ENCODE data around the gene PRLR. TPM values are rescaled to one million over a fixed set of nuclear protein-coding genes. Genes with fewer than 3 reads are reported as not detected.

The PRLR gene
- total RNA-seq, 1 experiment from 2014 or later = 2.5 TPM

GRCh38 chr5:35052838-35053237, 177.4 kb downstream of the PRLR start:
- Histone ChIP-seq H3K27ac (ENCODE audit: insufficient read length, low read depth, low read length) (no peak overlapping the region), H3K79me1 (ENCODE audit: insufficient read depth, low read depth, low read length, poor library complexity, severe bottlenecking) (no peaks in the 10 kb centered on the region), H3K18ac (ENCODE audit: insufficient read length, low read depth, low read length) (no peak overlapping the region), H3K9me3 (ENCODE audit: control insufficient read depth, low read depth, low read length) (no peaks in the 10 kb centered on the region), H2BK15ac (ENCODE audit: low read depth, low read length) (no peak overlapping the region), H3K4ac (ENCODE audit: low read depth, low read length) (no peak overlapping the region), H3K56ac (ENCODE audit: insufficient read length, low read depth, low read length) (no peak overlapping the region), H3K23me2 (ENCODE audit: insufficient read length, low read depth, low read length, poor library complexity, severe bottlenecking) (no peaks in the 10 kb centered on the region), H3K4me2 (ENCODE audit: insufficient read depth, insufficient read length, low read length) (no peak overlapping the region), H2BK5ac (ENCODE audit: insufficient read length, low read length) (no peak overlapping the region), H3K14ac (ENCODE audit: insufficient read depth, low read length) (no peak overlapping the region), H3K23ac (ENCODE audit: insufficient read length, low read depth, low read length) (no peak overlapping the region), H2BK120ac (ENCODE audit: low read depth, low read length, poor library complexity, severe bottlenecking) (no peak overlapping the region), H4K20me1 (ENCODE audit: control insufficient read depth, insufficient read depth, insufficient read length) (no peaks in the 10 kb centered on the region), H2AK5ac (ENCODE audit: insufficient read length, low read length) (no peak overlapping the region), H2AFZ (ENCODE audit: low read length) (no peak overlapping the region), H2BK12ac (ENCODE audit: insufficient read length, low read depth, low read length) (no peak overlapping the region), H3K27me3 (ENCODE audit: insufficient read depth, low read length) (no peaks in the 10 kb centered on the region), H4K91ac (ENCODE audit: insufficient read length, low read depth, low read length) (no peak overlapping the region), H3T11ph (ENCODE audit: low read length) (no peak overlapping the region), H4K5ac (ENCODE audit: insufficient read length, low read depth, low read length) (no peak overlapping the region), H3K9ac (ENCODE audit: extremely low read depth, insufficient read length, low read length) (no peak overlapping the region), H3K4me1 (ENCODE audit: insufficient read depth, low read length) (peaks cover 3% of the 10 kb centered on the region; the same call in 1 of the 2 replicates), H3K79me2 (ENCODE audit: insufficient read depth, low read length) (no peaks in the 10 kb centered on the region), H2BK20ac (ENCODE audit: low read depth, low read length, poor library complexity, severe bottlenecking) (no peak overlapping the region), H4K8ac (replicated peaks; ENCODE audit: insufficient read length, low read depth, low read length) (no peak overlapping the region)
- Mint-ChIP-seq H3K9me3 (no peaks in the 10 kb centered on the region), H3K36me3 (ENCODE audit: insufficient read depth in 1 of 3, low read depth in 3 of 3) (no peaks in the 10 kb centered on the region), H3K27me3 (ENCODE audit: low read depth) (no peaks in the 10 kb centered on the region), H3K4me3 (no peak overlapping the region), H3K4me1 (peaks cover 10 to 20% of the 10 kb centered on the region in 2 experiments), H3K27ac (no peak overlapping the region)
- DNase-seq = no peak
- no CpG with 5 or more reads among the region's 4 CpGs for WGBS (ENCODE audit: extremely low coverage, insufficient read length, low lambda C conversion rate)
- no peak for TF ChIP-seq CTCF (conservative IDR thresholded peaks at IDR 0.05)
